Smooth muscle cell (in vitro differentiated cells): ENCODE results near the gene TMEM187. TPM values are rescaled to one million over a fixed set of nuclear protein-coding genes. Genes with fewer than 3 reads are reported as not detected.
"Not testable (repeated sequence)": the region's sequence is repeated elsewhere in the genome, so short reads cannot be mapped to it uniquely, and the experiment has no call there.

Source experiments
- DNase-seq: peaks from one replicate; lab custom pipeline; 2025; ENCODE audit not compliant: unreplicated experiment; lab: John Stamatoyannopoulos, UW
- H2AFZ ChIP-seq: fragments of 200-600 bp; sonication (generic); 2 replicates; pipeline ENCODE4 v1.6.0; 2016; ENCODE audit warnings: antibody characterized with exemption, low read depth, mild to moderate bottlenecking
- H3F3A ChIP-seq: fragments of 200-600 bp; sonication (generic); 2 replicates; pipeline ENCODE4 v1.6.0; 2017; ENCODE audit warnings: antibody characterized with exemption, low read depth
- H3K27ac ChIP-seq: fragments of 200-600 bp; sonication (generic); 2 replicates; pipeline ENCODE4 v1.5.1; 2016; ENCODE audit warnings: low read depth, mild to moderate bottlenecking
- H3K27me3 ChIP-seq: fragments of 200-600 bp; sonication (generic); 2 replicates; pipeline ENCODE4 v1.6.1; 2016; ENCODE audit warnings: low read depth, mild to moderate bottlenecking
- H3K36me3 ChIP-seq: fragments of 200-600 bp; sonication (generic); 2 replicates; pipeline ENCODE4 v1.5.1; 2016; ENCODE audit warnings: low read depth
- H3K4me1 ChIP-seq: fragments of 200-600 bp; sonication (generic); 2 replicates; pipeline ENCODE4 v1.5.1; 2016; ENCODE audit warnings: low read depth
- H3K4me2 ChIP-seq: fragments of 200-600 bp; sonication (generic); 2 replicates; pipeline ENCODE4 v1.6.0; 2016; ENCODE audit warnings: mild to moderate bottlenecking
- H3K4me3 ChIP-seq: fragments of 200-600 bp; sonication (generic); 2 replicates; pipeline ENCODE4 v1.5.1; 2016; ENCODE audit warnings: mild to moderate bottlenecking
- H3K79me2 ChIP-seq: fragments of 200-600 bp; sonication (generic); 2 replicates; pipeline ENCODE4 v1.6.0; 2016; ENCODE audit warnings: low read depth, mild to moderate bottlenecking
- H3K9ac ChIP-seq: fragments of 200-600 bp; sonication (generic); 2 replicates; pipeline ENCODE4 v1.6.0; 2016; ENCODE audit warnings: low read depth
- H3K9me3 ChIP-seq: fragments of 200-600 bp; sonication (generic); replicated peaks from 2 replicates; pipeline ENCODE4 v1.5.1; 2016; ENCODE audit warnings: low read depth
- H4K20me1 ChIP-seq: fragments of 200-600 bp; sonication (generic); 2 replicates; pipeline ENCODE4 v1.6.0; 2016; ENCODE audit warnings: low read depth
- CTCF ChIP-seq: fragments of 200-600 bp; sonication (generic); IDR thresholded peaks from 2 replicates; pipeline ENCODE4 v1.5.1; 2017; ENCODE audit warnings: borderline replicate concordance, mild to moderate bottlenecking, antibody characterized with exemption; ENCODE audit not compliant: insufficient read depth, poor library complexity, severe bottlenecking
- WGBS: methylation state at CpG from one replicate; pipeline ENCODE4 v1.1.7; 2016; ENCODE audit warnings: low lambda C conversion rate; 5-methylcytosine and 5-hydroxymethylcytosine counted together
- polyA plus RNA-seq: library from polyadenylated mRNA; unstranded; fragments of >200 nt; fragmentation: Nextera tagmentation; extraction: Ambion mirVana; gene quantifications from 2 replicates; pipeline ENCODE4 v1.2.1, GENCODE V29; 2016
- total RNA-seq: library from RNA; depleted of rRNA; stranded (reverse); fragments of >200 nt; gene quantifications from 2 replicates; pipeline ENCODE4 v1.2.3, GENCODE V29; 2014

The TMEM187 gene
- total and polyA plus RNA-seq, 2 experiments from 2014 or later: 6.2 to 9.8 TPM

- TF ChIP-seq CTCF: no peak
- WGBS: 100% methylated on average over 3 of the region's 3 CpGs
- no peaks in the 10 kb centered on the region for H3K9me3 ChIP-seq
Measured at GRCh38 chrX:153991013-153991580, 18.5 kb downstream of the TMEM187 start.

GRCh38 chrX:153992180-153992579 is 19.6 kb downstream of the TMEM187 start:
- TF ChIP-seq CTCF: no peak
- Histone ChIP-seq H3K79me2 (no peaks in the 10 kb centered on the region), H3K9me3 (no peaks in the 10 kb centered on the region), H3K4me3 (no peak overlapping the region), H2AFZ (no peak overlapping the region), H3K4me2 (no peak overlapping the region), H3K27me3 (no peaks in the 10 kb centered on the region), H4K20me1 (no peaks in the 10 kb centered on the region), H3K27ac (no peak overlapping the region), H3F3A (no peaks in the 10 kb centered on the region), H3K4me1 (no peaks in the 10 kb centered on the region), H3K9ac (no peak overlapping the region), H3K36me3 (no peaks in the 10 kb centered on the region)
- no peak for DNase-seq
- WGBS: 91% methylated on average over 8 of the region's 8 CpGs

More at GRCh38 chrX:153991013-153991580, 18.5 kb downstream of the TMEM187 start:
- no peak for DNase-seq
- Histone ChIP-seq H3K4me1 (no peaks in the 10 kb centered on the region), H3K36me3 (no peaks in the 10 kb centered on the region), H3K4me3 (no peak overlapping the region), H3K4me2 (no peak overlapping the region), H3F3A (no peaks in the 10 kb centered on the region), H4K20me1 (no peaks in the 10 kb centered on the region), H3K79me2 (no peaks in the 10 kb centered on the region), H3K27me3 (no peaks in the 10 kb centered on the region), H3K9ac (no peak overlapping the region), H3K27ac (no peak overlapping the region), H2AFZ (no peak overlapping the region)

- H3F3A ChIP-seq: no peaks in the 10 kb centered on the region
- H3K4me1 ChIP-seq: no peaks in the 10 kb centered on the region
- WGBS: 90% methylated on average over 12 of the region's 12 CpGs
- no peaks in the 10 kb centered on the region for H3K9me3 ChIP-seq
- H3K4me2 ChIP-seq: no peak overlapping the region
- no peaks in the 10 kb centered on the region for H3K36me3 ChIP-seq
- H3K9ac ChIP-seq: no peak overlapping the region
- no peak for TF ChIP-seq CTCF
- no peak overlapping the region for H2AFZ ChIP-seq
- no peaks in the 10 kb centered on the region for H3K79me2 ChIP-seq
- H3K4me3 ChIP-seq: no peak overlapping the region
- H3K27ac ChIP-seq: no peak overlapping the region
- no peaks in the 10 kb centered on the region for H3K27me3 ChIP-seq
- no peak for DNase-seq
- H4K20me1 ChIP-seq: no peaks in the 10 kb centered on the region
Measured at GRCh38 chrX:153993079-153993478, 20.5 kb downstream of the TMEM187 start.

- Histone ChIP-seq H3K9ac (no peak overlapping the region), H3K79me2 (no peaks in the 10 kb centered on the region), H3K4me1 (no peaks in the 10 kb centered on the region), H3K9me3 (no peaks in the 10 kb centered on the region), H2AFZ (no peak overlapping the region), H3F3A (no peaks in the 10 kb centered on the region), H4K20me1 (no peaks in the 10 kb centered on the region), H3K27ac (no peak overlapping the region), H3K4me3 (no peak overlapping the region), H3K27me3 (no peaks in the 10 kb centered on the region), H3K4me2 (no peak overlapping the region), H3K36me3 (no peaks in the 10 kb centered on the region)
- 85% methylated on average over 10 of the region's 10 CpGs for WGBS
- no peak for TF ChIP-seq CTCF
- no peak for DNase-seq
Measured at GRCh38 chrX:153993978-153994377, 21.4 kb downstream of the TMEM187 start.

- not testable (repeated sequence) for H3K79me2 ChIP-seq, H3K27me3 ChIP-seq, H3K9ac ChIP-seq, H3K4me1 ChIP-seq, H3F3A ChIP-seq, H3K4me3 ChIP-seq, H4K20me1 ChIP-seq, H3K4me2 ChIP-seq, H3K36me3 ChIP-seq, H3K9me3 ChIP-seq, H3K27ac ChIP-seq, H2AFZ ChIP-seq, DNase-seq
- WGBS: 62% methylated on average over 3 of the region's 5 CpGs
Measured at GRCh38 chrX:153994398-153994797, 21.8 kb downstream of the TMEM187 start.
